IMR-90 (cell line): ENCODE measurements around the gene ZNF185. TPM values are rescaled to one million over a fixed set of nuclear protein-coding genes. Genes with fewer than 3 reads are reported as not detected.
A peak's percentile ranks its signal among the peaks of the same experiment; 100 is the strongest.

Source experiments
- ATAC-seq: fragments of 200-7000 bp; cut with Tn5 transposase; 2 replicates; pipeline ENCODE4 v1.9.1; 2020; ENCODE audit warnings: low read depth, mild to moderate bottlenecking, moderate library complexity
- BruUV-seq: library from RNA; stranded (reverse); fragments of 400-500 nt; replicated peaks from 2 replicates; lab custom pipeline; 2021; lab: Mats Ljungman, UMichigan
- CTCF ChIA-PET: fragments of 300-600 bp; formaldehyde crosslinking; extraction: SDS; loops from one replicate; lab custom pipeline; 2021; ENCODE audit warnings: antibody characterized with exemption; lab: Yijun Ruan, JAX
- POLR2A ChIA-PET: fragments of 300-600 bp; sonication (Branson Sonifier 250); formaldehyde crosslinking; loops from one replicate; lab custom pipeline; 2022; ENCODE audit warnings: antibody characterized with exemption; ENCODE audit not compliant: unreplicated experiment; lab: Charles Lee
- DNase-seq: peaks from one replicate; pipeline ENCODE4 v3.0.0; 2013
- H2AFZ ChIP-seq: replicated peaks from 2 replicates; pipeline ENCODE3; 2013; ENCODE audit warnings: low read length, mild to moderate bottlenecking; ENCODE audit not compliant: poor library complexity
- H2AK5ac ChIP-seq: 2 replicates; pipeline ENCODE4 v1.6.1; 2013; ENCODE audit warnings: low read depth, low read length, inconsistent platforms
- H2AK9ac ChIP-seq: replicated peaks from 2 replicates; pipeline ENCODE3; 2013; ENCODE audit warnings: mild to moderate bottlenecking, low read depth, low read length, moderate library complexity; ENCODE audit not compliant: poor library complexity
- H2BK120ac ChIP-seq: 2 replicates; pipeline ENCODE4 v1.6.1; 2013; ENCODE audit warnings: low read depth, low read length, inconsistent platforms
- H2BK15ac ChIP-seq: 3 replicates; pipeline ENCODE4 v1.6.1; 2013; ENCODE audit warnings: low read depth, low read length, inconsistent platforms
- H2BK20ac ChIP-seq: 2 replicates; pipeline ENCODE4 v1.6.1; 2013; ENCODE audit warnings: low read depth, mild to moderate bottlenecking, inconsistent platforms, low read length, moderate library complexity
- H2BK5ac ChIP-seq: 2 replicates; pipeline ENCODE4 v1.6.1; 2013; ENCODE audit warnings: mild to moderate bottlenecking, low read depth, low read length, inconsistent platforms; ENCODE audit not compliant: poor library complexity, severe bottlenecking
- H3K14ac ChIP-seq: replicated peaks from 2 replicates; pipeline ENCODE4 v1.6.1; 2013; ENCODE audit warnings: low read depth, low read length, inconsistent platforms
- H3K18ac ChIP-seq: 2 replicates; pipeline ENCODE4 v1.6.1; 2013; ENCODE audit warnings: low read depth, low read length, control low read depth
- H3K23ac ChIP-seq: 2 replicates; pipeline ENCODE4 v1.6.1; 2013; ENCODE audit warnings: low read depth, low read length, inconsistent platforms
- H3K27ac ChIP-seq: 2 replicates; pipeline ENCODE4 v1.5.1; 2013; ENCODE audit warnings: mild to moderate bottlenecking, control low read depth, low read length; ENCODE audit not compliant: insufficient read depth
- H3K27me3 ChIP-seq: 2 replicates; pipeline ENCODE4 v1.6.1; 2013; ENCODE audit warnings: low read length; ENCODE audit not compliant: control insufficient read depth, insufficient read depth
- H3K36me3 ChIP-seq: 2 replicates; pipeline ENCODE4 v1.6.1; 2013; ENCODE audit warnings: low read length, mixed read lengths; ENCODE audit not compliant: control insufficient read depth, insufficient read depth
- H3K4ac ChIP-seq: 2 replicates; pipeline ENCODE4 v1.6.1; 2013; ENCODE audit warnings: low read depth, low read length, inconsistent platforms
- H3K4me1 ChIP-seq: 2 replicates; pipeline ENCODE4 v1.6.1; 2013; ENCODE audit warnings: low read length, mixed read lengths; ENCODE audit not compliant: control insufficient read depth, insufficient read depth
- H3K4me2 ChIP-seq: 2 replicates; pipeline ENCODE4 v1.6.1; 2013; ENCODE audit warnings: low read depth, mild to moderate bottlenecking, control low read depth, low read length, moderate library complexity
- H3K4me3 ChIP-seq: 2 replicates; pipeline ENCODE4 v1.5.1; 2013; ENCODE audit warnings: low read depth, mild to moderate bottlenecking, control low read depth, low read length, moderate library complexity; ENCODE audit not compliant: insufficient read depth
- H3K56ac ChIP-seq: 2 replicates; pipeline ENCODE4 v1.6.1; 2013; ENCODE audit warnings: low read length, inconsistent platforms; ENCODE audit not compliant: insufficient read depth; ENCODE audit errors: extremely low read depth
- H3K79me1 ChIP-seq, 2 experiments: 2 replicates each; pipeline ENCODE4 v1.6.1; 2013; ENCODE audit warnings: low read length in 2 of 2, inconsistent platforms in 1 of 2, low read depth in 1 of 2
- H3K9ac ChIP-seq: 2 replicates; pipeline ENCODE4 v1.6.1; 2013; ENCODE audit warnings: low read depth, low read length, control low read depth
- H3K9me1 ChIP-seq: 2 replicates; pipeline ENCODE4 v1.6.1; 2013; ENCODE audit warnings: low read length, inconsistent platforms; ENCODE audit not compliant: insufficient read depth
- H3K9me3 ChIP-seq: 2 replicates; pipeline ENCODE4 v1.6.1; 2013; ENCODE audit warnings: low read length; ENCODE audit not compliant: control insufficient read depth, insufficient read depth
- H4K20me1 ChIP-seq: 2 replicates; pipeline ENCODE4 v1.6.1; 2013; ENCODE audit warnings: low read length, inconsistent platforms; ENCODE audit not compliant: insufficient read depth
- H4K5ac ChIP-seq: 2 replicates; pipeline ENCODE4 v1.6.1; 2013; ENCODE audit warnings: mild to moderate bottlenecking, low read depth, low read length, control low read depth
- H4K8ac ChIP-seq, 2 experiments: 2 replicates each; pipeline ENCODE4 v1.6.1; 2013; ENCODE audit warnings: low read depth in 2 of 2, low read length in 2 of 2, control low read depth in 1 of 2, inconsistent platforms in 1 of 2
- H4K91ac ChIP-seq: 2 replicates; pipeline ENCODE4 v1.6.1; 2013; ENCODE audit warnings: low read depth, low read length, inconsistent platforms; ENCODE audit not compliant: insufficient read depth
- BHLHE40 ChIP-seq: fragments of 150-350 bp; IDR thresholded peaks from 2 replicates; pipeline ENCODE4 v1.6.1; 2016; ENCODE audit warnings: mild to moderate bottlenecking, low read depth, low read length
- CEBPB ChIP-seq: IDR thresholded peaks from 2 replicates; pipeline ENCODE4 v1.6.1; 2012; ENCODE audit warnings: low read depth, low read length, improper control_type of control experiment
- CHD1 ChIP-seq: IDR thresholded peaks from 2 replicates; pipeline ENCODE4 v1.6.1; 2012; ENCODE audit warnings: low read depth, low read length, improper control_type of control experiment
- FOS ChIP-seq: fragments of 150-350 bp; IDR thresholded peaks from 2 replicates; pipeline ENCODE4 v1.6.1; 2016; ENCODE audit warnings: low read depth, low read length
- MAFK ChIP-seq: IDR thresholded peaks from 2 replicates; pipeline ENCODE4 v1.6.1; 2012; ENCODE audit warnings: low read depth, low read length, improper control_type of control experiment
- MAZ ChIP-seq: IDR thresholded peaks from 2 replicates; pipeline ENCODE4 v1.6.1; 2012; ENCODE audit warnings: low read depth, mild to moderate bottlenecking, low read length, improper control_type of control experiment, moderate library complexity, borderline replicate concordance
- MXI1 ChIP-seq: IDR thresholded peaks from 2 replicates; pipeline ENCODE4 v1.6.1; 2012; ENCODE audit warnings: low read depth, mild to moderate bottlenecking, low read length, moderate library complexity, borderline replicate concordance
- NFE2L2 ChIP-seq: fragments of 150-350 bp; IDR thresholded peaks from 2 replicates; pipeline ENCODE4 v1.6.1; 2016; ENCODE audit warnings: low read depth, mild to moderate bottlenecking, low read length
- POLR2A ChIP-seq: IDR thresholded peaks from 2 replicates; pipeline ENCODE4 v1.6.1; 2012; ENCODE audit warnings: mild to moderate bottlenecking, low read depth, low read length
- RAD21 ChIP-seq: IDR thresholded peaks from 2 replicates; pipeline ENCODE4 v1.6.1; 2012; ENCODE audit warnings: low read length, improper control_type of control experiment
- RCOR1 ChIP-seq: IDR thresholded peaks from 2 replicates; pipeline ENCODE4 v1.6.1; 2012; ENCODE audit warnings: mild to moderate bottlenecking, low read length, improper control_type of control experiment; ENCODE audit not compliant: insufficient replicate concordance
- RFX5 ChIP-seq: IDR thresholded peaks from 2 replicates; pipeline ENCODE4 v1.8.0; 2012; ENCODE audit warnings: low read depth, mild to moderate bottlenecking, low read length, moderate library complexity
- SMC3 ChIP-seq: fragments of 150-350 bp; IDR thresholded peaks from 2 replicates; pipeline ENCODE4 v1.6.1; 2016; ENCODE audit warnings: low read depth, mild to moderate bottlenecking, antibody characterized with exemption, low read length, moderate library complexity
- WGBS, 2 experiments: methylation state at CpG; one replicate each; pipeline versions ENCODE4 v1.1.5 to v1.1.7; 2013; ENCODE audit warnings: missing lambda C conversion rate in 2 of 2; ENCODE audit not compliant: insufficient read length in 1 of 2; ENCODE audit errors: extremely low coverage in 2 of 2; 5-methylcytosine and 5-hydroxymethylcytosine counted together
- dilution Hi-C: fragments of 300-500 bp; cut with HindIII; formaldehyde crosslinking; loops from one replicate; pipeline ENCODE4 v1.14.3; 2018; ENCODE audit warnings: low sequenced_read_pairs; ENCODE audit not compliant: unreplicated experiment
- in situ Hi-C: fragments of 300-500 bp; cut with MboI; formaldehyde crosslinking; loops from 3 replicates; pipeline ENCODE4 v1.14.3; 2019; ENCODE audit warnings: low sequenced_read_pairs, inconsistent platforms, mixed read lengths
- intact Hi-C: fragments of 100-400 bp; cut with micrococcal nuclease; formaldehyde crosslinking; loops from 2 replicates; pipeline ENCODE4 v1.10.0; 2022
- polyA plus RNA-seq, 3 experiments: library from polyadenylated mRNA; depleted of rRNA; stranded (reverse); fragments of >200 nt; gene quantifications; 2 replicates each; pipeline ENCODE4 v1.2.3, GENCODE V29; 2012; ENCODE audit warnings: low replicate concordance in 1 of 3
- total RNA-seq: library from RNA; depleted of rRNA; stranded (reverse); fragments of >200 nt; gene quantifications from 2 replicates; pipeline ENCODE4 v1.2.3, GENCODE V29; 2012
- TF ChIP-seq, protein P1 (sequence below): conservative IDR thresholded peaks from 2 replicates; pipeline ENCODE4 v1.5.1; 2012; ENCODE audit warnings: mild to moderate bottlenecking, low read depth, low read length, improper control_type of control experiment
- TF ChIP-seq, protein P2 (sequence below): fragments of 150-350 bp; IDR thresholded peaks from 2 replicates; pipeline ENCODE4 v1.6.1; 2017; ENCODE audit warnings: mild to moderate bottlenecking, antibody characterized with exemption, low read length, low read depth
- TF ChIP-seq, protein P3 (sequence below): fragments of 150-350 bp; IDR thresholded peaks from 2 replicates; pipeline ENCODE4 v1.6.1; 2016; ENCODE audit warnings: low read depth, mild to moderate bottlenecking, low read length, moderate library complexity, borderline replicate concordance

The ZNF185 gene
- total and polyA plus RNA-seq, 2 of the 4 experiments (the other 2 are of a cell fraction) = 3.2 to 6.3 TPM

DNA sequence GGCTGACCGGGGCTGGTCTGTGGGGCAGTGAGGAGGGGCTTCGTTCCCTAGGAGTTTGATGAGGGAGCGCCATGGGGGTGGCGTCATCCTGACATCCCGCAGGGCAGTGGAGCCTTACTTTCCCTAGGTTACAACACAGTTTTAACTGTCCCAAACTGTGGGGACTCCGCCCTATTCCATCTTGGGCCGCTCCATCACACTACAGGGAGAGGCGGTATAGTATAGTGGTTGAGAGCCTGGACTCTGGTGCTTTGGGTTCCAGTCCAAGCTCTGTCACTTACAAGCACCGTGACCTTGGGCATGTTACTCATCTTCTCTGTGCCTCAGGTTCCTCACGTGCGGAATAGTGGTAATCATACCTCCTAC is 44.2 kb downstream of the ZNF185 start:
- in situ Hi-C loops = no loop called here
- no peak overlapping the region for H3K14ac ChIP-seq
- POLR2A ChIA-PET = no interaction called here
- H4K91ac ChIP-seq = 0 out of 2 replicates have a peak overlapping the region, but pooled peaks have one; percentile 23
- H2BK15ac ChIP-seq = no peak overlapping the region
- peak overlapping the region; percentile 56 for H2AK5ac ChIP-seq
- H3K79me1 ChIP-seq = peaks cover 0 to 4% of the 10 kb centered on the region in 2 experiments; a peak in 2 of 4 replicates
- H2AK9ac ChIP-seq = peak overlapping the region; percentile 58
- peak overlapping the region; percentile 89 to 95 for H4K8ac ChIP-seq
- no TSS peak for BruUV-seq
- no peak overlapping the region for H2BK20ac ChIP-seq
- CTCF ChIA-PET = interaction anchor here (0.9 kb wide), 1 partner anchor 10 kb away, joined by 3 read pairs; no protein-coding TSS in a partner anchor
- H3K9me3 ChIP-seq = no peaks in the 10 kb centered on the region
- WGBS, 2 experiments = no CpG with 5 or more reads among the region's 11 CpGs
- H3K27ac ChIP-seq = peak overlapping the region; percentile 67
- ATAC-seq (peak; percentile 8), DNase-seq (no peak)
- H3K27me3 ChIP-seq = peaks cover 4% of the 10 kb centered on the region; the same call in 1 of the 2 replicates
- H2AFZ ChIP-seq = peak overlapping the region; percentile 93
- no peaks in the 10 kb centered on the region for H3K9me1 ChIP-seq
- peak overlapping the region; percentile 47 for H3K4me3 ChIP-seq
- intact Hi-C loops = loop anchor here (5.0 kb wide), 1 partner anchor 725 kb away; no protein-coding TSS in a partner anchor
- H3K4me2 ChIP-seq = peak overlapping the region; percentile 80
- dilution Hi-C loops = no loop called here
- H3K18ac ChIP-seq = no peak overlapping the region
- H3K23ac ChIP-seq = peak overlapping the region; percentile 63
- TF ChIP-seq SMC3 = no peak
- TF ChIP-seq NFE2L2 = no peak
- TF ChIP-seq RAD21 = no peak
- TF ChIP-seq CHD1 = no peak
- no peak for TF ChIP-seq RCOR1
- no peak for TF ChIP-seq MXI1
- TF ChIP-seq CEBPB = no peak
- TF ChIP-seq, protein P1, sequence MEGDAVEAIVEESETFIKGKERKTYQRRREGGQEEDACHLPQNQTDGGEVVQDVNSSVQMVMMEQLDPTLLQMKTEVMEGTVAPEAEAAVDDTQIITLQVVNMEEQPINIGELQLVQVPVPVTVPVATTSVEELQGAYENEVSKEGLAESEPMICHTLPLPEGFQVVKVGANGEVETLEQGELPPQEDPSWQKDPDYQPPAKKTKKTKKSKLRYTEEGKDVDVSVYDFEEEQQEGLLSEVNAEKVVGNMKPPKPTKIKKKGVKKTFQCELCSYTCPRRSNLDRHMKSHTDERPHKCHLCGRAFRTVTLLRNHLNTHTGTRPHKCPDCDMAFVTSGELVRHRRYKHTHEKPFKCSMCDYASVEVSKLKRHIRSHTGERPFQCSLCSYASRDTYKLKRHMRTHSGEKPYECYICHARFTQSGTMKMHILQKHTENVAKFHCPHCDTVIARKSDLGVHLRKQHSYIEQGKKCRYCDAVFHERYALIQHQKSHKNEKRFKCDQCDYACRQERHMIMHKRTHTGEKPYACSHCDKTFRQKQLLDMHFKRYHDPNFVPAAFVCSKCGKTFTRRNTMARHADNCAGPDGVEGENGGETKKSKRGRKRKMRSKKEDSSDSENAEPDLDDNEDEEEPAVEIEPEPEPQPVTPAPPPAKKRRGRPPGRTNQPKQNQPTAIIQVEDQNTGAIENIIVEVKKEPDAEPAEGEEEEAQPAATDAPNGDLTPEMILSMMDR = no peak
- no peak for TF ChIP-seq MAFK
- TF ChIP-seq, protein P2, sequence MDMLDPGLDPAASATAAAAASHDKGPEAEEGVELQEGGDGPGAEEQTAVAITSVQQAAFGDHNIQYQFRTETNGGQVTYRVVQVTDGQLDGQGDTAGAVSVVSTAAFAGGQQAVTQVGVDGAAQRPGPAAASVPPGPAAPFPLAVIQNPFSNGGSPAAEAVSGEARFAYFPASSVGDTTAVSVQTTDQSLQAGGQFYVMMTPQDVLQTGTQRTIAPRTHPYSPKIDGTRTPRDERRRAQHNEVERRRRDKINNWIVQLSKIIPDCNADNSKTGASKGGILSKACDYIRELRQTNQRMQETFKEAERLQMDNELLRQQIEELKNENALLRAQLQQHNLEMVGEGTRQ = no peak
- no peak for TF ChIP-seq POLR2A
- no peak for TF ChIP-seq RFX5
- no peak for TF ChIP-seq BHLHE40
- TF ChIP-seq, protein P3, sequence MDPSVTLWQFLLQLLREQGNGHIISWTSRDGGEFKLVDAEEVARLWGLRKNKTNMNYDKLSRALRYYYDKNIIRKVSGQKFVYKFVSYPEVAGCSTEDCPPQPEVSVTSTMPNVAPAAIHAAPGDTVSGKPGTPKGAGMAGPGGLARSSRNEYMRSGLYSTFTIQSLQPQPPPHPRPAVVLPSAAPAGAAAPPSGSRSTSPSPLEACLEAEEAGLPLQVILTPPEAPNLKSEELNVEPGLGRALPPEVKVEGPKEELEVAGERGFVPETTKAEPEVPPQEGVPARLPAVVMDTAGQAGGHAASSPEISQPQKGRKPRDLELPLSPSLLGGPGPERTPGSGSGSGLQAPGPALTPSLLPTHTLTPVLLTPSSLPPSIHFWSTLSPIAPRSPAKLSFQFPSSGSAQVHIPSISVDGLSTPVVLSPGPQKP = no peak
- TF ChIP-seq MAZ = no peak
- no peak for TF ChIP-seq FOS
- peak overlapping the region; percentile 53 for H3K4ac ChIP-seq
- no peaks in the 10 kb centered on the region for H3K36me3 ChIP-seq
- no peak overlapping the region for H2BK120ac ChIP-seq
- H3K56ac ChIP-seq = no peak overlapping the region
- H4K20me1 ChIP-seq = no peaks in the 10 kb centered on the region
- H3K9ac ChIP-seq = peak overlapping the region; percentile 56
- H4K5ac ChIP-seq = peak overlapping the region; percentile 93
- peaks cover 2% of the 10 kb centered on the region; the same call in 1 of the 2 replicates for H3K4me1 ChIP-seq
- peak overlapping the region; percentile 69 for H2BK5ac ChIP-seq
